KOPT-K1 (cell line): ENCODE measurements around the gene DSCAML1.
"Not testable (repeated sequence)": the region's sequence is repeated elsewhere in the genome, so short reads cannot be mapped to it uniquely, and the experiment has no call there.

ENCODE experiments used
- H3K27ac ChIP-seq: fragments of 200-600 bp; sonication (generic); 2 replicates; pipeline ENCODE4 v1.5.1; 2016; ENCODE audit warnings: antibody characterized with exemption, mild to moderate bottlenecking, low read depth, low read length; ENCODE audit not compliant: poor library complexity, severe bottlenecking
- H3K36me3 ChIP-seq: fragments of 200-600 bp; sonication (generic); 2 replicates; pipeline ENCODE4 v1.5.1; 2017; ENCODE audit warnings: antibody characterized with exemption, mild to moderate bottlenecking, low read length, moderate library complexity; ENCODE audit not compliant: insufficient read depth
- H3K9me3 ChIP-seq: fragments of 200-600 bp; sonication (generic); 2 replicates; pipeline ENCODE4 v1.5.1; 2017; ENCODE audit warnings: antibody characterized with exemption, low read length, mild to moderate bottlenecking; ENCODE audit not compliant: insufficient read depth, poor library complexity, severe bottlenecking

Gene DSCAML1

DNA sequence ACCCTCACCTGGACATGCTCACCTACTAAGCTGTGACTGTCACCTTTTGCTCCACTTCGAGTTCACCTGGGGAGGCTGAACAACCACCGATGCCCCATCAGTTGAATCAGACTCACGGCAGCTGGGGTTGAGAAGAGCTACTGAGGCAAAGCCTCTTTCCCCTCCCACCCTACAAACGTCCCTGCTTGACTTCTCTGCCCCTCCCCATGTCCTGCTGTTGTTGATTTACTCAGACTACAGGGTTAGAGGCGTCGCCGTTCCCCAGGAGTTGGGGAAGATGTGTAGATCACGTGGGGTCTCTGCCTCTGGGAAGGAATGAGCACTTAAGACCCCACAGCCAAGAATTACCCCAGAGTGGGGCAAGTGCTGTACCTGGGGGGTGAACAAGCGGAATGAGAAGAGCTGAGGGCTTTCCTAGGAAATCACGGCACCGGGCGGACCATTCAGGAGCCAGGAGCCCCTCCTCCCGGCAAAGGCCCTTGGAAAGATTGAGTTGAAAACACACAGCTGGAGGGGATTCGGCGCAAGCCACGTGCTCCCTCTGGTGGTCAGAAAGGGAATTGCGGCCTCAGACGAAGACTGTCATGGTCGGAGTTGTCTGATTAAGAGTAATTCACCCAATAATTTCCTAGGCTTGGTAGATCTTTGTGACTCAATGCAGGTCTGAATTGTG, 20.5 kb upstream of the DSCAML1 start:
- H3K27ac ChIP-seq, result peak overlapping the region; percentile 60
- H3K9me3 ChIP-seq, result no peaks in the 10 kb centered on the region
- H3K36me3 ChIP-seq, result peaks cover 38% of the 10 kb centered on the region

DNA sequence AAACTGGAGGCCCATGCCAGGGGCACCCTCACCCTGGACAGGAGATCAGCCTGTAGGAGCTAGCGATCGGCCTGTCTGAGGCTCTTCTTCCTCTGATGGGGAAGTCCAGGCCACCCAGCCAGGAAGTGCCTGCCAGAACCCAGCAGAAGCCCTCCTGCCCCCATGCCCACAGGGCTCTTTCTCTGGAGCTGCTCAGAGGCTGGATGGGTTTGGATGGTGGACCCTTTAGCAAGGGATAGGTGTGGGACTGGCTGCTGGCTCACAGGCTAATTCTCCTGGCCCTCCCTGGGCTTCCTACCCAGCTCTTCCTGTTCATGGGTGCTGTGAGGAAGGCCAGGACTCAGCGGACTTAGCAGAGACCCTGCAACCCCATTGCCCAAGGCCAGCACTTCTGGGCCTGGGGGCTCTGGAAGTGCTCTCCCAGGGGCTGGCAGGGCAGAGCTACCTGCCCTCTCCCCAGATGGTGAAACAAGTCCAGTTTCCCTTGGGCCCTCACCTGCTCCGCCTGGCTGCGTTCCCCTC, 19.9 kb upstream of the DSCAML1 start:
- Histone ChIP-seq H3K27ac (peak overlapping the region; percentile 60), H3K36me3 (peaks cover 33% of the 10 kb centered on the region), H3K9me3 (no peaks in the 10 kb centered on the region)

DNA sequence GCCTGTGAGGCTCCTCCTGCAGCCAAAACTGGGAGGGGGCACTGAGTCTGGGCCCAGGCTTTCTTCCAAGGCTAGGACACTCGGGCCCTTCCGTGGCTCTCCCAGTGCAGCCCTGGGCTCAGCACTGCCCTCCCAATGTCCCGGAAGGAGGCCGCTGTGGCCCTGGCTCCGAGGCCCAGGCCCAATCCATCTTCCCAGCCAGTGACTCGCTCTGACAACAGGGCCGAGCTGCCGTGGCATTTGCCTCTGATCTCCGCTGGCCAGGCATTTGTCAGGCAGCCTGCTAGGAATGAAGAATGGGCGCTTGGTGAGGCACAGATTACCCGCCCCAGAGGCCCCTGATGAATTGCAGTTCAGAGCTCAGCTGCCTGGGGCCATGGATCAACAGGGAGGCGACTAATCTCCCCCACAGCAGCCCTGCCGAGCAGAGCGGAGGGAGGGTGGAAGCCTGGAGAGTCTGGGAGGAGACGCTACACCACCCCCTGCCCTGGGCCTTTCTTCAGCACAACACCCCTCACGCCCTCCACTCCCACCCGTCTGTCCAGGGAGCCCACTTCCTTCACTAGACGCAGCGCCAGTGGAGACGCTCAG, 19.2 kb upstream of the DSCAML1 start:
- Histone ChIP-seq H3K9me3 (no peaks in the 10 kb centered on the region), H3K36me3 (peaks cover 26% of the 10 kb centered on the region), H3K27ac (peak overlapping the region; percentile 60)

DNA sequence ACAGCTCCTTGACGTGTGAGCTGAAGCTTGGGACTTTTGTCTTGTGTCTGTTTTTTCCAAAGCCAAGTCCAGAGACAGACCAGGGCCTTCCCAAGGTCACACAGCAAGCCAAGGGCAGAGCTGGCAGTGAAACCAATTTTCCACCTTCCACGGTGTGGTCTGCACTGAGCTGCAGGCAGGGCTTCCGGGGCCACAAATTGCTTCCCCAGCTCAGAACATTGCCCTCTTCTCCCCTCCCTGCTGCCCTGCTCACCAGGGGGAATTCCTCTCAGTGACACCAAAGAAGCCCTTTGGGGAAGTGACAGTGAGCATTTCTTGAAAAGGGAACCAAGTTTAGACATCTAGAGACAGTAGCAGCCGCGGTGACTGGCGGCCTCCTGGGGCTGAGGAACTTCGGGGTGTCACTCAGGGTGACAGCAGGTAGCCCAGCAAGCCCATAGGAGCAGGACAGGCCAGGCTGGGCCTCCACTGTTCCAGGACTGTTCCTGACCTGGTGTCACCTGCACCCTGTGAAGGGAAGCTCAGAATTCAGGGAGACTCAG, 18.3 kb upstream of the DSCAML1 start:
- Histone ChIP-seq H3K36me3 (peaks cover 20% of the 10 kb centered on the region), H3K27ac (peak overlapping the region; percentile 60)

DNA sequence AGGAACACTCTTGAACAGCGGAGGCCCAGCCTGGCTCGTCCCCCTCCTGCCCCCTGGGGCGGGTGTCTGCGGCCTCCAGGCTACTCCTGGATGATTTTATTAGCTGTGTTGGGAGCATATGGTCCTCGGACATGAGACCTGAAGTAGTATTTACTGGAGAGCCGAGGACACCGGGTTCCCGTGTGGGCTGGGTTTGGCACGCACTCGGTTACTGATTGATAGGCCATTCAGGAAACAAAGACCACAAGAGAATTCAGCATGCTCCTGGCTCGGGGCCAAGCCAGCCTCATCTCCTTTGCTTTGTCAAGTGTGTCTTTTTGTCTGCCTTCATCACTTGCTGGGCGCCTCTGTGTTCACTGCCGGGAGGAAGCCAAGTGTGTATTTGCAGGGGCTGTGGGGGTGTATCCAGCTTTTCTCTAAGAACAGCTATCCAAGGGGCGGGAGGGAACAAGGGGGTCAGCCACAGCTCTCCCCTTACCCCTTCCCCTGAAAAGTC, 17.8 kb upstream of the DSCAML1 start:
- Histone ChIP-seq H3K27ac (peak overlapping the region; percentile 60), H3K36me3 (peaks cover 16% of the 10 kb centered on the region), H3K9me3 (no peaks in the 10 kb centered on the region)

More for the DNA sequence above, 18.3 kb upstream of the DSCAML1 start:
- H3K9me3 ChIP-seq, result no peaks in the 10 kb centered on the region

DNA sequence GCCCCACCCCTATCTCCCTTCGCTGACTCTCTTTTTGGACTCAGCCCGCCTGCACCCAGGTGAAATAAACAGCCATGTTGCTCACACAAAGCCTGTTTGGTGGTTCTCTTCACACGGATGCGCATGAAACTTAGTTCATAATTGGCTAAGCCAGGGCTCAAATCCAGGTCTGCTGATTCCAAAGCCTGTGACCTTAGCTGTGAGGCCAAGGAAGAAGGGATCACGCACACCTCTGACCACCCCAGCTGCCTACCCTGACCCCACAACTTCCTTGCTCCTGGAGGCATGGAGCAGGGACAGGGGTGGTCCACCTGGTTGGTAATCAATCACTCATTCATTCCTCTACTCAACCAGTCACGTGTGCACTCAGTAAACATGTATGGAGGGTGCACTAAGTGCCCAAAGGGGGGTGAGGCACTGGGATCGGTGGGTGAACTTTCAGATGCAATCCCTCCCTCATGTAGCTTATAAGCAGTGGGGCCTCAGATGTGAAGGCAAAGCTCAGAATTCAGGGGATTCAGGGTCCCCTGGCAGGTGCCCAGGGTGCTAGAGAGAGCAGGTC, 17.3 kb upstream of the DSCAML1 start:
- Histone ChIP-seq H3K27ac (peak overlapping the region; percentile 60), H3K36me3 (peaks cover 10% of the 10 kb centered on the region), H3K9me3 (no peaks in the 10 kb centered on the region)

DNA sequence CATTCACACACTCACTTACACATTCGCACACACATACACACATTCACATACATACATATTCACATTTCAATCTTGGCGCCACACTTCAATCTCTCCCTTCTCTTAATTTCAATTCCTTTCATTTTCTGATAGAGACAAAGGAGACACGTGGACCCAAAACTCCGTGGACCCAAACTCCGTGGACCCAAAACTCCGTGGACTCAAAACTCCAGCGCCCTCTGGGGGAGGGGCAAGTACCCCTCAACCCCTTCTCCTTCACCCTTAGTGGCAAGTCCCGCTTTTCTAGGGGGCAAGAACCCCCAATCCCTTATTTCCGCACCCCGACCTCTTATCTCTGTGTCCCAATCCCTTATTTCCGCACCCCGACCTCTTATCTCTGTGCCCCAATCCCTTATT, 13.0 kb upstream of the DSCAML1 start:
- H3K9me3 ChIP-seq, H3K27ac ChIP-seq, H3K36me3 ChIP-seq: not testable (repeated sequence)

DNA sequence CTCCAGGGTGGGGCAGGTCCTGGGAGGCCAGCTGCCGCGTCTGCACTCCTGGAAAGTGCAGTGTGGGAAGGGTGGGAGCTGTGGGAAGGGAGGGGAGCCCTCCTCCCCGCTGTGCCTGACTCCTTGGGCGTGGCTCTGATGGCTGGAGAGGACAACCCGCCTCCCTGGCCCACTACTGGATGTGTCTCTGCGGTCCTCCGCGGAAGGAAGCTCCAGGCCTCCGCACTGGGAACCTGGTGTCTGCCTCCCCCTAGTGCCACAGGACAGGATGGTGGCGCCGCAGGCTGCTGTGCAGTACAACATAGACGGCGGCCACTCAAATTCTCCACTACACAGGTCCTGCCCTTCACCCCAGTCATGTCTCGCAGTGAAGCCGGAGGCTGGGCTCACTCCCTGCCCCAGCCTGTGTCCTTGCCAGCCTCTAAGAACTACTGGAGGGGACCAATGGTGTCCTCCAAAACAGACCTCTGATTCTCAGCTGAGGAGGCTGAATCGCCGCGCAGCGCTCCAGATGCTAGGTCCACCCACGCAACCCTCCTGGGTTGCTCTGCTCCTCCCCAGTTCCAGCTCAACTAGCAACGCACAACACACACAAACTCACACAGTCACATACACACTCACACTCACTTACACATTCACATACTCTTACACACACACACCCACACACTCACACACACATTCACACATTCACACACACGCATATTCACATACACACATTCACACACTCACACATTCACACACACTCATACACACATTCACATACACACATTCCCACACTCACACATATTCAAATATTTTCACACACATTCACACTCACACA, 12.4 kb upstream of the DSCAML1 start:
- H3K27ac ChIP-seq, result no peak overlapping the region
- H3K36me3 ChIP-seq, result no peaks in the 10 kb centered on the region
- no peaks in the 10 kb centered on the region for H3K9me3 ChIP-seq

DNA sequence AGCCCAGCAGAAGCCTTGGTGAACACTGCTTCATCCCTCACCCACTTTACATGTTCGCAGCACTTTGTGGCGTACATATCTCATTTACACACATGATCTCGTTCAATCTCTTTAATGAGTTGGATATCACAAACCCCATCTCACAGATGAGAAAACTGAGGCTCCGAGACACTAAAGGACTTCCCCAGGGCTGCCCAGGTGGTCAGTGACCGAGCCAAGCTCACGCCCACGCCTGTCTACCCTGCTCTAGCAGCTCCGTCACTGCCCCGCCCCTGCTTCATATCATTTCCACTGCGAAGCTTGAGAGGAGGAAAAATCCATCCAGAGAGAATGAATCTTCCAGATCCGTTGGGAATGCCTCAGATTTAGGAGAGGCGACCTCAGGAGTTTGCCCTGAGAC, 11.8 kb upstream of the DSCAML1 start:
- Histone ChIP-seq H3K36me3 (no peaks in the 10 kb centered on the region), H3K9me3 (no peaks in the 10 kb centered on the region), H3K27ac (no peak overlapping the region)

DNA sequence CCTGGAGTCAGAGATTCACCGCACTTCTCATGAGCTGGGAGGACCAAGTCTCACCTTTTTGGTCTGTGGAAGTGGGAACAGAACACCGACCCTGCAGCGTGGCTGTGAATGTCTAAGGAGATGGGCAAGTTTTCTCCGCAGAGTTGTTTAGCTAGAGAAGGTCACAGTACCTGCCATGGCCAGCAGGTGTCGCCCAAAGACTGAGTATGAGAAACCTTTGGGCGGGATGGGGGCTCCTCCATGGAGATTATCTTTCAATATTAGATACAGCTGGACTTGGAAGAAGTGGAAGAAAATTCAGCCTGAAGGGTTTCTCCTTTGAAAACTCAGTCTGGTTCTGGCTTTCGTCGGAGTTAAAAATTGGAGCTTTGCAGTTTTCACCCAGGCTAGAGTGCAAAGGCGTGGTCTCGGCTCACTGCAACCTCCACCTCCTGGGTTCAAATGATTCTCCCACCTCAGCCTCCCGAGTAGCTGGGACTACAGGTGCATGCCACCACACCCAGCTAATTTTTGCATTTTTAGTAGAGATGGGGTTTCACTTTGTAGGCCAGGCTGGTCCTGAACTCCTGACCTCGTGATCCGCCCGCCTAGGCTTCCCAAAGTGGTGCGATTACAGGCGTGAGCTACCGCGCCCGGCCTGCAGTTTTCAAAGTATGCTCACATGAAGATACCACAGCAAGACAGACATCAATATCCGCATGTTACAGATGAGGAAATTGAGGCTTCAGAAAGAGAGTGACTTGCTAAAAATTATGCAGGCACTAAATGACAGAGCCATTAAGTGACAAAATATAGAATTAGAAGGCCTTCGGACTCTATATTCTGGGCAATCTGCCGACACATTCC, 10.7 kb upstream of the DSCAML1 start:
- H3K27ac ChIP-seq, result no peak overlapping the region

DNA sequence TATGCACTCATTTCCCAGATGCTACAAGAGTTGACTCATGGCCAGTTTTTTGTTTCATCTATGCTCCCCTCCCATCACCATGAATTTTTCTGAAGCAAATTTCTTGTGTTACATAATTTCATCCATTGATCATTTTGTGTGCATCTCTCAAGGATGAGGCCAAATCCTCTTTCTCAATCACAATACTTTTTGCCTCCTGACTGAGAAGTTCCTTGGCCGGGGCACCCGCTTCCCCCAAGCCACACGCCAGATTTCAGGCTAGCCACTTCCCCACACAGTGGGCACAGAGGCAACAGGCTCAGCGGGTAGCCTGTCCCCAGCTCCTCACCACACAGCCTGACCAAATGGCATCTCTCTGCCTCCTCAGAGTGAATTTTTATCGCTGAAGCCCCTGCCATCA, 9.8 kb upstream of the DSCAML1 start:
- H3K36me3 ChIP-seq, result no peaks in the 10 kb centered on the region
- no peaks in the 10 kb centered on the region for H3K9me3 ChIP-seq
- no peak overlapping the region for H3K27ac ChIP-seq

More for the DNA sequence above, 10.7 kb upstream of the DSCAML1 start:
- no peaks in the 10 kb centered on the region for H3K9me3 ChIP-seq
- no peaks in the 10 kb centered on the region for H3K36me3 ChIP-seq

DNA sequence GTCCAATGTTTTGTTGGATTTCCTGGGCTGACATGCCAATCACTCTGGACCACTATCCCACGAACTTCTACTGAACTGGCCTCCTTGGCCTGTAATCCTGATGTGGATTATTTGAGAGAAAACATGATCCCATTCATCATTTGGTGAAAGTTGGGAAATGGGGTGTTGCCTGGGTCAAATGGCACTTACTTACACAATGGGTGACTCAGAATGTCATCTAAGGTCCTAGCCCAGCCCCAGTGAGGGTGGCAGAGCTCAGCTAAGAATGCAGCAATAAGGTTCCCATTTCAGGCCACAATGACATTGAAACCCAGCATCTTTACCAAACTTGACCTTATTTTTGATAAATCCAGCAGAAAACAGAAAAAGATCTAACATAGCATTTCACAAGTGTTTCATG, 8.0 kb upstream of the DSCAML1 start:
- Histone ChIP-seq H3K27ac (no peak overlapping the region), H3K36me3 (no peaks in the 10 kb centered on the region), H3K9me3 (no peaks in the 10 kb centered on the region)

DNA sequence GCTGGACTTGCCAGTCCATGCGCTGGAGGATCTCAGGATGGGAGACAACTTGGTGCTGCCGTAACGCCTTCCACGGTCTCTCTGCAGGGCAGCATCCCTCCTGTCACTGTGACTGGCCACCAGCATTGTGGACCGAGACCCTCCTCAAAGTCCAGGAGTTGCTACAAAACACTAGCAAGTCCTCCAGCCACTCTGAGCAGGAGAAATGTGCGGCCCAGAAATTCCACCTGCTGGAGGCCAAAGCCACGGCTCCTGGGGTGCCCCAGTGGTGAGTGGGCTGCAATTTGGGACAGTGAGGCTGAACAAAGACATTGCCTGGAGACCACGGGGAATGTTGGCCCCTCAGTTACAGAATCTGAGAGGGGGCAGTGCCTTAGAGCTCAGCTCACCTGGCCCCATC, 6.9 kb upstream of the DSCAML1 start:
- Histone ChIP-seq H3K9me3 (no peaks in the 10 kb centered on the region), H3K36me3 (no peaks in the 10 kb centered on the region), H3K27ac (no peak overlapping the region)

DNA sequence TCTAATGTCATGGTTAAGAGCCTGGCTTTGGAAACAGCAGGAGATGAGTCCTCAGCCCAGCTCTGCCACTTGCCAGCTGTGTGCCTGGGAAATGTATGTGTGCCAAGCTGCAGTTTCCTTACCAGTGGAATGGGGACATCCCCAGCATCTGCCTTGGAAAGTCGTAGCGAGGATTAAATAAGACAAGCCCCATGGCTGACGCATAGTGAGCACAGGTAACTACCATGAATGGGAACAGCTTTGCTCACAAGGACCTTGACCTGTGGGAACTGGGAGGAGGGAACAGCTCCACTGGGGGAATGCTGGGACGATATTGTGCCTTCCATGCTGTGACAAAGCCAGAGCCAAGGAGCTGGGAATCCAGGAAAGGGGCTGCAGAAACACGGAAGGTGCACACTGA, 2.6 kb upstream of the DSCAML1 start:
- no peak overlapping the region for H3K27ac ChIP-seq
- no peaks in the 10 kb centered on the region for H3K9me3 ChIP-seq
- no peaks in the 10 kb centered on the region for H3K36me3 ChIP-seq
